ENCODE data around the gene CEMIP2.
"Not testable (repeated sequence)": the region's sequence is repeated elsewhere in the genome, so short reads cannot be mapped to it uniquely, and the experiment has no call there.

CEMIP2 gene

DNA sequence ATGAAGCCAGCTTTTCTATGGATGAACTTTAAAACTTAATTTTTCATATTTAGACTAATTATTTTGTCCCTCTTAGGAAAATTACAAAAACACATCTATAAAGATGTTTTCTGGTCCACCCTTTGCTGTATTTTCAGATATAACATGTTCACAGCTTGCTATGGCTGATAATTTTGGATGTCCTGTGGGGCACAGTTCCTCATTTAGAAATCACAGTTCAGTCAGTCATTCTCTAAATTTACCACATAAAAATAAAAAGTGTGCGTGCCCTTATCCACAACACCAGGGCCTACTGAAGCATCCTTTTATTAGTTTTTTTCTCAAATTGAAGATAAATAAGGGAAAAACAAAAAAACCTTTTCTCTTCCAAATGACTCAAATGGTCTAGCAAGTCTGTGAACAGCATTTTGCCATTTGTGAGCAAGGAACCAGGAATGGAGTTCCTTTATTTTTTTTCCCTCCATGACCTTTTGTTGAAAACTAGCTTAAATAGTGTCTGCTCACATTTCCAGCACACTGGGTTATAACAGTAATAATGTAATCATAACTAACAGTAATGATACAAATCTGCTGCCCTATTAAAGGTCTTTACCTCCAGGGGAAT lies 87.1 kb downstream of the CEMIP2 start:
- no peak for DNase-seq (ENCODE audit: low read depth in 2 of 2, low spot score in 1 of 2)

DNA sequence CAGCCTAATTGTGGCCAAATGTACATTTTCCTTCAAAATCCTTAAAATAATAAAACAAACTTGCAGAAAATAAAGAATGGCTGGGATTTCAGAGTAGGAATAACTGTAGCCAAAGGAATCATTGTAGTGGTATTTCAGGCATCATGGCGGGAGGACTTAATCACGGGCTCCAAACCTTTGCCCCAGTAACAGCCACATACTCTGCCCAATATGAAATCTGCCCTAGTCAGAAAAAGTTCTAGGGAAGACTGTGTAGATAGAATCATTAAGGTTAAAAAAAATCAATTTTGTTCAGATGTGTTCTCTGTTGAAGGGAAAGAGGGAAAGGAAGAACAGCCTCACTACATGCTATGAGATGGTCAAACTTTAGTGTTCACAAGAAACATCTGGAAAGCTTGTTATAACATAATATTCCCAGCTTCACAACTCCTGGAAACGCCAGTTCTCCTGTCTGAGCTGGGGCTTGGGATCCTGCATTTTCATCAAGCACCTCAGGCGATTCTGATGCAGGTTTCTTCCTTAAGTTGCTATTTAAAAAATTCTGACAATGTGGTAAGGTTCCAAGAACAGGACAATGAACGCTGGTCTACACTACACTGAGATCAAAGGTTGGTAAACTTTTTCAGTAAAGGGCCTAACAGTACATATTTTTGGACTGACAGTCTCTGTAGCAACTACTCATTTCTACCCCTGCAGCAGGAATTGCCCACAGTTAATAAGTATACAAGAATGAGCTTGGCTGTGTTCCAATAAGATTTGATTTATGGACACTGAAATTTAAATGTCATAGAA lies 87.9 kb downstream of the CEMIP2 start:
- DNase-seq (ENCODE audit: low read depth in 2 of 2, low spot score in 1 of 2) = no peak

DNA sequence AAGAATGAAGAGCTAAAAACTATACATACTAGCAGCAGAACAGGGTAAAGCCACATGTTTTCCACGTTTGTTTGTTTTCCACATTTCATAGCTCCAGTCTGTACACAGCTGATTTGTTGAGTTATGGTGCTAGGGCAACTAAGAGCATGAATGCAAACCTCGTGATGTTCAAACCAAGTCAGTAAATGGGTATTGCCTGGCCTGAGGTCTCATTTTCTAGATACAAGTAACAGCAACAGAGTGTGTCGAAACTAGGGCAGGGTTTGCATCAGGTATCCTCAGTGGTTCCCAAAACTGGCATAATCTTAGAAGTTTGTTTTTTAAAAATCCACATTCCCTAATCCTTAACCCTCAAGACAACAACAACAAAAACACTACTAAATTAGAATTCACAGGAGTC lies 89.3 kb downstream of the CEMIP2 start:
- no peak for DNase-seq (ENCODE audit: low read depth in 2 of 2, low spot score in 1 of 2)

DNA sequence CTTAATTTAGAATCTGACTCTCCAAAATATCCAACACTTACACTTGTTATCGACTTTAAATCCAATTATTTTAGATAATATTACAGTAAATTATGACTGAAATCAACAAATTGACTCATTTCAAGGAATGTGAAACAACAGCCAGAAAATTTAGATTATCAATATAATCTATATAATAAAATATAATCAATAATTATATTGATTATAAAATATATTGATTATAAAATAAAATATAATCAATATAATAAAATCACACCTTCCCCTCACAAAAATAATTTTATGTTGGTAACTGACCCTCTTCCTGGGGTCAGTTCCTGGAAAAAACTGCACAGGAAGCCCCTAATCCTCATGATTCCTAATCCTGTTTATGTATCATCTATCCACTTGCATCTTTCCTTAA lies 91.1 kb downstream of the CEMIP2 start:
- DNase-seq (ENCODE audit: low read depth in 2 of 2, low spot score in 1 of 2) = no peak

DNA sequence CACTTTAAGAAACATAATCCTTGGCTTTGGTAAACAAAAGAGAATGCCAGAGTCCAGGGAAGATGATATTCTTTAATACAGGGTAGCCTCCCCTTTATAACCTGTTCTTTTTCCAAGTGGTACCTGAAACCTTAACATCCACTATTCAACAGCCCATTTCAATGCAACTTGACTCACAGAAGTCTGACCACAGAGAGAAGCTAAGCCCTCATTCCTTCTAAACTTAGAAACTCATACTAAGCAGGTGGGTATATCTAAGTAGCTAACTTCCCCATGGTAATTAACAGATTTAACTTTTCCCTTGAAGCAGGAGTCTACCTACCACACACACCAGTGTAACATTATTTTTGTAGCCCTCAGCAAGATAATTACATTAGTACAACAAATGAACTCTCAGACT lies 91.9 kb downstream of the CEMIP2 start:
- no peak for DNase-seq (ENCODE audit: low read depth in 2 of 2, low spot score in 1 of 2)

DNA sequence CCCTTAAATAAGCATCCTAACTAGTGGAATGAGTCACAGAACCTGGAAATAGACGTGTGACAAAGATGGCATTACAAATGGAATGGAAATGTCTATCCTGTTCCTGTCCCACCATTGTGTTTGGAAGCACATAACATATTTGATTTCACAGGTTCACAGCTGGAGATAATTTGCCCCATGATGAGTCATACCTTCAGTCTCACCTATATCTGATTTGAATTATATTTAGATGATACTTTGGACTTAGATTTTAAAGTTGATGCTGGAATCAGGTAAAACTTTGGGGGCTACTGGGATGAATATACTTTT lies 92.5 kb downstream of the CEMIP2 start:
- DNase-seq (ENCODE audit: low read depth in 2 of 2, low spot score in 1 of 2) = no peak

DNA sequence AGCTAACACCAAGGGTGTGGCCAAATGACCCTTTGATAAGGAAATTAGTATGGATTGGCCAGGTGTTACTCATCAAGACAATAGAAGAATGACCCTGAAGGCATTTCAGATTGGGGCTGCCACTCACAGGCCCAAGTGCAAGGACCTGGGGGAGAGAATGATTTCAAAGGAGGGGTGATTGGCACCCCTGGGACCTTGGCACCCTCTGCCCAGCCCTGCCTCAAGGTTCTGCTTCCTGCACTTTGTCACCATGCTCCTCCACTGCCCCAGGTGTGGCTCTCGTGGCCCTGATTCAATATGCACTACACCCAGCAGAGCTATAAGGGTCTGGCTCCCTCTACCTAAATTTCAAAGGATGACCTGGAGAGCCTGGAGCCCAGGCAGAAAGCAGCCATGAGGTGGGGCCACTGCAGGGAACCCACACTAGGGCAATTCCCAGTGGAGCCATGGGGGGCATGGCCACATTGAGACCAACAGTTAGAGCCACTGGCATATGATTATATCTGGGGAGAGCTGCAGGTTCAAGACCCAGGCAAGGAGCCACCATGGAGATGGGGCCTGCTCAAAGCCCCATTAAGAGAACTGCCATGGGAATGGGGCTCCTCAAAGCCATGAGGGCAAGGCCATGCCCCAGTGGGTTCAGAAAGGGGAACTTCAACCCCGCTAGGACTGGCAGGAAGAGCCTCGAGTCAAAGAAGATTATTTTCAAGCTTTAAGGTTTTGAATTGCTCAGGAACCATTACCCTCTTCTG lies 93.0 kb downstream of the CEMIP2 start:
- DNase-seq (ENCODE audit: low read depth in 2 of 2, low spot score in 1 of 2) = no peak

DNA sequence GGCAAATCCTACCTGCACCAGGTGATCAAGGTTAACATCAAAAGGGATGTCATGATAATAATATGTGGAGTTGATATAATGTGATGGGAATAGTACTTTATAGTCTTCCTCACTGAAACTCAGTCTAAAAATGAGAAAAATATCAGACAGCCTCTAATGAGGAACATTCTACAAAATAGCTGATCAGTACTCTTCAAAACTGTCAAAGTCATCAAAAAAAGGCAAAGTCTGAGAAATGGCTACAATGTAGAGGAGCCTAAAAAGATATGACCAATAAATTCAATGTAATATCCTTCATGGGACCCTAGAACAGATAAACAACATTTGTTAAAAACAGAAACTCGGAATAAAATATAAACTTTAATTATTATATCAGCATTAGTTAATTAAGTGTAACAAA lies 95.7 kb downstream of the CEMIP2 start:
- DNase-seq (ENCODE audit: low read depth in 2 of 2, low spot score in 1 of 2) = no peak

DNA sequence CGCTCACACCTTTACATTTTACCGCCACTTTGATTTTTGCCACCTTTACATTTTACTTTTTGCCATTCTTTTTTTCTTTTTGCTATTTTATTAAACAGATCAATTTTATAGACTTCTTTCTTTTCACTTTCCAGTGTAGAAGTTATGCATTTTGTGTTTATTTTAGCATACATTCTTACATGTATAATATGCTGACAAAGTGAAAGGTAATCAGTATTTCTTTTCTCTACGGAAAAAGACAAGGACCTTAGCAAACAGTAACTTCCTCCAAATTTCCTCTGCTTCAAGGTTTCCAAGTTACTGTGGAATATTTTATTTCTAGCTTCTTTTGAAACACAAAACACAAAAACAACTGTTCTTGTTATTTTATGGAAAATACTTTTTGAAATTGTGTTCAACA lies 97.0 kb downstream of the CEMIP2 start:
- no peak for DNase-seq (ENCODE audit: low read depth in 2 of 2, low spot score in 1 of 2)

DNA sequence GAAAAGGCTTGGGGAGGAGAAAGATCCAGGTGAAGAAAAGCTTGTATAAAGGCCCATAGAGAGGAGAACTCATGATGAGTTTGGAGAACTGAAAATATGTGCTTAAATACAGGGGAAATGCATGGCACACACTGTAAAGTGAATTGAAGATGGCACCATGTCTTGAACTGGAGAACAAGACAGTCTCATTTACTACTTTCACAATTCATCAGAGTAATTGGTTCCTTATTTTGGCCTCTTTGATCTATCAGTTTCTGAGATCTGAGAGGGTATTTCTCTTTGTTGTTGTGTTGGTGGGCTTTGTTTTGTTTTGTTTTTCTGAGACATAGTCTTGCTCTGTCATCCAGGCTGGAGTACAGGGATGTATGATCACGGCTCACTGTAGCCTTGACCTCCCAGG lies 98.2 kb downstream of the CEMIP2 start:
- no peak for DNase-seq (ENCODE audit: low read depth in 2 of 2, low spot score in 1 of 2)

DNA sequence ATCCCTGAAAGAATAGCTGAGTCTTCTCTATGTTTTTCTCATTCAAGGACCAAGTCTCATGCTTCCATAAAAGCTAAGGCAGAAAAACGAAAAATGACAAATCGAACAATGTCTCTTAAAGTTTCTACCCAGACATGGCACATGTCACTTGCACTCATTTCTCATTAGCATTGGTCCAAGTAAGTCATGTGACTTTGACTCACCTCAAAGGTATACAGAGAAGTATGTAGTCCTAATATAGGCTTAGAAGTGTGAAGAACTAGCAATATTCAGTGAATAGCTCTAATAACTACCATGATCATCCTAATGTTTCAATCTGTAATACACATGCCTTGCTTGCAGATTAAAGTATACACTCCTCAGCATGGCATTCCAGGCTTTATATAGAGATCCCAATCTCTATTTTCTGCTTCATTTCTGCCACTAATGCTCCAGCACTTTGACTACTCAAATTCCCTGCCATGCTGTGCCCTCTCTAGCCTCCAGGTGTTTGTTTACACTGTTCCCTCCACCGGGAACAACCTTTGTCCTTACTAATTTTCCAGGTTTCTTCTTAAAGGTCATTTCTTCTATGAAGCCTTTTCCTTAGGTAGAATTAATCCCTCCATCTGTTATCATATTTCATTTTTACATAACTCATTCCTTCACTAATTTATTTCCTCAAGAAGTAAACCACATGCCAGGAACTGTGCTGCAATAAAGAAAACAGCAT lies 98.9 kb downstream of the CEMIP2 start:
- DNase-seq (ENCODE audit: low read depth in 2 of 2, low spot score in 1 of 2) = no peak

DNA sequence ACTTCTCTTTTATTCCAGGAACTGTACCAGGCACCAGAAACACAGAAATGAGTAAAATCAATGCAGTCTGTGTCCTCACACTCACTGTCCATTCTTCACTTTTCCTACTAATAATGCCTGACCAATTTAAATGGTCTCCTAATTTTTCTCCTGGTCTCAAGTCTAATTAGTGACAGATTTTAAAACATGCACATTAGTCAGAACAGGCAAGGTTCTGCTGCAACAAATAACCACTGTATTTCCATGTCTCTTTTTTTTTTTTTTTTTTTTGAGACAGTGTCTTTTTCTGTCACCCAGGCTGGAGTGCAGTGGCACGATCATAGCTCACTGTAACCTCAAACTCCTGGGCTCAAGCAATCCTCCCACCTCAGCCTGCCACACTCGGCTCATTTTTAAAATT lies 99.6 kb downstream of the CEMIP2 start:
- DNase-seq (ENCODE audit: low read depth in 2 of 2, low spot score in 1 of 2) = no peak

DNA sequence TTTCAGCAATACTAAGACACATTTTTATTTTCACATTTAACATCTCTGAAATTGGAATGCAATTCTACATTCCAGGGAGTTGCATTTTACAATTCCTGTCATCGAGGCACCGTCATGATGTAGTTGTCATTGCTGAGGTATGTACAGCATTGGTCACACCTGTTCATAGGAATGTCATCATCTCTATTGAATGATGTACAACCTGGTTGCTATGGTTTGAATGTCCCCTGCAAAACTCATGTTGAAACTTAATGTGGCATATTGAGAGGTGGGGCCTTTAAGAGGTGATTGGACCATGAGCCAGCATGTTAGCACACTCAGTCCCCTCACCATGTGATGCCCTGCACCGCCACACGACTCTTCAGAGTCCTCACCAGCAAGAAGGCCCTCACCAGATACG lies 103.1 kb downstream of the CEMIP2 start:
- DNase-seq (ENCODE audit: low read depth in 2 of 2, low spot score in 1 of 2) = no peak

DNA sequence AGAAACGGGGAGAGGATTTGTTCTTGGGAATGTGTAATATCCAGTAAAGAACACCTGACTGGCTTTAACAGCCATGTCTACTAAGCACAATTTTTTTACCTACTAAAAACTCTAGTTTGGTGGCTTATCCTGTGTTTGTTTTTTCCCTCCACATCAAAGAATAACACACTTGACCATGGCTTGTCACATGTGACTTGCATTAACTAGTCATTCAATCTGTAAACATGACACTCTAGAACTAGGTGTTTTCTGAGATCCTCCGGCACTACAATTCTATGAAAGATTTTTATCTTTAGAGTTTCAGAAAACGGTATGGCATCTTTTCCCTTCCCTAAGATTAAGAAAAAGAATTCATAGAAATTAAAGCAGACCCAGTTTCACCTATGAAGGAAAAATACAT lies 103.7 kb downstream of the CEMIP2 start:
- no peak for DNase-seq (ENCODE audit: low read depth in 2 of 2, low spot score in 1 of 2)

DNA sequence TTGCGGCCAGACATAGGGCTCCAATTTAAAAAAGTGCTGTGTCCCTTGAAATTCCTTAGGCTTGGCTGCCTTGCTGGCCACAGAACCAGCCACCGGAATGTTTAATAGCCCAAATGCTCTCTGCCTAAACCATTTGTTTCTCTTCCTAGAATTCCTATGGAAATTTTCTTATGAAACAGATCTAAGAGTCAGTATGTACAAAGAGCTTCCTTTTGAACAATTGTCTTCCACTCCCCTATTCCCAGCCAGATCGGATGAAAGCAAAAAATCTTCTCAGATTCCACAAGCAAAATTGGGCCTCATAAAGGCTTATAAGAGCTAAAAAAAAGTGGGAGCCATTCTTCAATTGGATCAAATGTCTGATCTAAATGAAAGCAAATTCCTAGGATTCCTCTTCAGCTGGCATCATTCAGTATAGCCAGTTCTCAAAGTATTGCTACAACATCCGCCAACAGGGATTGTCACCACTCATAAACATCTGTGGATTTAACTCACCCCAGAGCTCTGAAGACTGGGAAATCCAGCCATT lies 104.3 kb downstream of the CEMIP2 start:
- DNase-seq (ENCODE audit: low read depth in 2 of 2, low spot score in 1 of 2) = no peak

DNA sequence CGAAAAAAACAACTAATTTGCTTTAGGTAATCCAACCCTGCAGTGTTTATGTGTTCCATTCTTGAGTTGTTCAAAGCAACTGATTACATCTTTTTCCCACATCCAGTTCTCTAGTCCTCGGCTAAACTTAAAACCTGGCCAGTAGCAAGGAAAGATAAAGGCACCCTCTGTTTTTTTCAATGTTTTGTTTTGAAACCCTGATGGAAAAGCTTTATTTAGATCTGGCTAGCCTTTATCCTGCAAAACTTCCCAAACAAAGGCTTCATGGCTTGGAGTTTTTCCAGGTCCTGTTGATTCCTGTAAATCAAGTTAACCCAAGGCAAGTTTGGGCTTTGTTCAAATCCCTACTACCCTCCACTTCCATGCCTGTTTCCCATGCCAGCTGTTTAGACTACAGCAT lies 105.1 kb downstream of the CEMIP2 start:
- DNase-seq (ENCODE audit: low read depth in 2 of 2, low spot score in 1 of 2) = no peak

DNA sequence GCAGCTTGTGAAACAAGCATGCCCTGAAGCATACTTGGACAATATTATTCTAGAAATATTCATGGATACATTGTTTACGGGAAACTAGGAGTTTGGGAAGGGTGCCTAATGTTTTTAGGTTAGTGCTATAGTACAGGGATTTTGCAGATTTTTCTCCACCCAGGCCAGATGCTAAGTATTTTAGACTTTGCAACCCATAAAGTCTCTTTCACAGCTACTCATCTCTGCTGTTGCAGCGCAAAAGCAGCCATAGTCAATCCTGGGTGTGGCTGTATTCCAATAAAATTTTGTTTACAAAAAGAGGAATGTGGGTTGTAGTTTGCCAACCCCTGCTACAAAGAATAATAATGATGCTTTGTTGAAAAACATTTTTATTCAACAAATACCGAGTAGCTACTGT lies 106.2 kb downstream of the CEMIP2 start:
- DNase-seq (ENCODE audit: low read depth in 2 of 2, low spot score in 1 of 2) = no peak

DNA sequence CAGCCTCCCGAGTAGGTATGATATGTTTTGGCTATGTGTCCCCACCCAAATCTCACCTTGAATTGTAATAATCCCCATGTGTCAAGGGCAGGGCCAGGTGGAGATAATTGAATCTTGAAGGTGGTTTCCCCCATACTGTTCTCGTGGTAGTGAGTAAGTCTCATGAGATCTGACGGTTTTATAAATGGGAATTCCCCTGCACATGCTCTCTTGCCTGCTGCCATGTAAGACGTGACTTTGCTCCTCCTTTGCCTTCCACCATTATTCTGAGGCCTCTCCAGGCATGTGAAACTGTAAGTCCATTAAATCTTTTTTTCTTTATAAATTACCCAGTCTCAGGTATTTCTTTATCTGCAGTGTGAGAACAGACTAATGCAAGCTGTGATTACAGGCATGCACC lies 111.0 kb downstream of the CEMIP2 start:
- not testable (repeated sequence) for DNase-seq (ENCODE audit: low read depth in 2 of 2, low spot score in 1 of 2)

DNA sequence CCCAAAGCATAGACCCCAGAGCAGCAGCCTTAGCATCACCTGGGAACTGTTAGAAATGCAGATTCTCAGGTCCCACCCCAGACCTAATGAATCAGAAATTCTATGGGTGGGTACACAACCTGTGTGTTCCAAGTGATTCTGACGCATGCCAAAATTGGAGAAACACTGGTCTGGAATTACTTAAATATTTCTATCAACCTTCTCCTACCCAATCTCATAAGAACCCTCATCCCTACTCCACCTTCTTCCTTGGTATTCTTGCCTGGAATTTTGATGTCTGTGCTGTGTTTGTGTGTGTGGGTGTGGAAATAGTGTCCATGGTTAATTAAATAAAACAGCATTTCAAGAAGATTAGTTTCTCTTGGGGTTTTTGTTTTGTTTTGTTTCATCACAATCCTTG lies 111.8 kb downstream of the CEMIP2 start:
- DNase-seq (ENCODE audit: low read depth in 2 of 2, low spot score in 1 of 2) = no peak

DNA sequence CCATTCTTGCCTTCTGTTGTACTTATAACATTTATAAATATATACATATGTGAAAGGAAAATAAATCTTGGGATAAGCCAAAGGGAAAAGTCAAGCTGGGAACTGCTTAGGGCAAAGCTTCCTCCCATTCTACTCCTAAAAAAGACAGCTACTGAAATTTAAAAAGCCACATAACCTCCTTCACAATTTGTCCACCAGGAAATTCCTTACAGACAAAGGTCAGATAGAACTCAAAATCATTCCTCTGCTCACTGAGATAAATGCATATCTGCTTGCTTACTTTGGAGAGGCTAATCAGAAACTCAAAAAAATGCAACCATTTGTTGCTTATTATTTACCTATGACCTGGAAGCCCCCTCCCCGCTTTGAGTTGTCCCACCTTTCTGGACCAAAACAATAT lies 112.5 kb downstream of the CEMIP2 start:
- DNase-seq (ENCODE audit: low read depth in 2 of 2, low spot score in 1 of 2) = no peak

DNA sequence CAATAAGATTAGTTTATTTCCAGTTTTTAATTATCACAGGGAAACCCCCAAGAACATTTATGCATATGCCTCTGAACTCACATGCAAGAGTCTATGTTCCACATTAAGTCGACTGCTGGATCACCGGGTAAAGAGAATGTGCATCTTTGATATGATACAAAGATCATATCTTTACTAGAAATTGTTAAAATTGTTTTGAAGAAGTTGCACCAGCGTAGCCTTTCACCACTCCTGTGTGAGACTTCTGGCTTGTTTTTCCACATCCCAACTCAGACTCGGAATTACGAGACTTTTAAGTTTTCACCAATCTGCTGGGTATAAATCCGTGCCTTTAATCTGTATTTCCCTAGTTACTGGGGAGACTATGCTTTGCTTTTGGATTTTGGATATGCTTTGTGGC lies 113.2 kb downstream of the CEMIP2 start:
- DNase-seq (ENCODE audit: low read depth in 2 of 2, low spot score in 1 of 2) = no peak

DNA sequence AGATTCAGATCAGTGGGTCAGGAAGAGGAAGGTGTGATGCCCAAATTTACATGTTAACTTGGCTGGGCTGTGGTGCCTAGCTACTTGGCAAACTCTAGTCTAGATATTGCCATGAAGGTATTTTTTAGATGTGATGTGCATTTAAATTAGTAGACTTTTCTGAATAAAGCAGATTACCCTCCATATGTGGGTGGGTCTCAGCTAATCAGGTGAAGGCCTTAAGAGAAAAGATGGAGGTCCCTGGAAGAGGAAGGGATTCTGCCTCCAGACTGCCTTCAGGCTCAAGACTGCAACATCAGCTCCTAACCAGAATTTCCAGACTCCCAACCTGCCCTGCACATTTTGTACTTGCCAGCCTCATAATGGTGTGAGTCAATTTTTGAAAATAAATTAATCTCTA lies 115.8 kb downstream of the CEMIP2 start:
- no peak for DNase-seq (ENCODE audit: low read depth in 2 of 2, low spot score in 1 of 2)

All from stimulated activated CD8-positive, alpha-beta memory T cell treated with anti-CD3 and anti-CD28 coated beads, Interleukin-4, amount 100 ng/mL, for 1 hour (primary cell).